Neural cell (in vitro differentiated cells): ENCODE results near the gene PDLIM3.

Source experiments
- EP300 ChIP-seq: fragments of 450-650 bp; conservative IDR thresholded peaks from 2 replicates; pipeline ENCODE4 v1.6.1; 2014; ENCODE audit warnings: antibody characterized with exemption, mild to moderate bottlenecking, moderate library complexity; ENCODE audit not compliant: poor library complexity, severe bottlenecking
- EZH2 ChIP-seq: fragments of 200-600, 300-800 bp; shearing (Covaris generic), sonication (generic); IDR thresholded peaks from 2 replicates; pipeline ENCODE4 v1.6.1; 2014; ENCODE audit warnings: antibody characterized with exemption, low read length, borderline replicate concordance, mild to moderate bottlenecking; ENCODE audit not compliant: insufficient read depth, poor library complexity, severe bottlenecking
- MXI1 ChIP-seq: fragments of 450-650 bp; conservative IDR thresholded peaks from 2 replicates; pipeline ENCODE4 v1.6.1; 2014; ENCODE audit warnings: antibody characterized with exemption, mild to moderate bottlenecking; ENCODE audit not compliant: poor library complexity, severe bottlenecking
- POLR2AphosphoS5 ChIP-seq: IDR thresholded peaks from 2 replicates; pipeline ENCODE4 v1.6.1; 2012
- SMC3 ChIP-seq: fragments of 450-650 bp; conservative IDR thresholded peaks from 2 replicates; pipeline ENCODE4 v1.6.1; 2014; ENCODE audit warnings: antibody characterized with exemption, mild to moderate bottlenecking, moderate library complexity; ENCODE audit not compliant: poor library complexity
- TAF1 ChIP-seq: IDR thresholded peaks from 2 replicates; pipeline ENCODE4 v1.6.1; 2012; ENCODE audit warnings: low read depth
- TF ChIP-seq, protein P1 (sequence below): fragments of 450-650 bp; IDR thresholded peaks from 2 replicates; pipeline ENCODE4 v1.5.1; 2014; ENCODE audit warnings: antibody characterized with exemption, mild to moderate bottlenecking, moderate library complexity; ENCODE audit not compliant: poor library complexity, severe bottlenecking
- TF ChIP-seq, protein P2 (sequence below): IDR thresholded peaks from 2 replicates; pipeline ENCODE4 v1.6.1; 2012; ENCODE audit warnings: borderline replicate concordance

DNA sequence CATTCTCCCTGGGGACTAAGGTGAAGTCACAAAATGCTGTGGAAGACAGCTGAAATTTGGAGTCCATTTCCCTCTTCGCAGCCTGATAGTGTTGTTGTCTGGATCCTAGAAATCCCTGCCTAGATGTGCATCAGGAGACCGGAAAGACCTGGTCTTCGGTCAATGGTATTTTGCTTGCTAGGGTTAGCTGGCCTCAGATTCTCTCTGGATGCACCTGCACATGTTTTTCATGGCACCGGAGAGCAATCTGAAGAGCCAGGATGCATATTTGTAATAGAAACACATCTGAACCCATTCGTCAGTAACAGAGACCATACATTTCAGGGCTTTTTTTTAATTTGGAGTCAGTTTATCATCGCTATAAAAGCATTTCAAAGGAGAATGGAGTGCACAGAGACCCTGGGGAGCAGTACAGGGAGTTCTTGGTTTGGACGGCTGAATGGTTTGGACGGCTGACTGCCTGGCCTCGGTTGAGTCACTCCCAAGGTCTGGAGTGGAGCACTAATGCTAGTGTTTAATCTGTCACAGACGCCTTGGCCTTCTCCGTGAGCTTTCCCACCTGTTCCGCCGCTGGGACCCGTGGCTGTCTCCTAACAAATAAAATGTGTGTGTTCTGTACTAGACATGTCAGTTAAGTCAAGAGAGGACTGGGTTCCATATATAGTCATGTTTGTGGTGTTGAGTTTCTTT is 7.5 kb upstream of the PDLIM3 start:
- TF ChIP-seq, protein P1, sequence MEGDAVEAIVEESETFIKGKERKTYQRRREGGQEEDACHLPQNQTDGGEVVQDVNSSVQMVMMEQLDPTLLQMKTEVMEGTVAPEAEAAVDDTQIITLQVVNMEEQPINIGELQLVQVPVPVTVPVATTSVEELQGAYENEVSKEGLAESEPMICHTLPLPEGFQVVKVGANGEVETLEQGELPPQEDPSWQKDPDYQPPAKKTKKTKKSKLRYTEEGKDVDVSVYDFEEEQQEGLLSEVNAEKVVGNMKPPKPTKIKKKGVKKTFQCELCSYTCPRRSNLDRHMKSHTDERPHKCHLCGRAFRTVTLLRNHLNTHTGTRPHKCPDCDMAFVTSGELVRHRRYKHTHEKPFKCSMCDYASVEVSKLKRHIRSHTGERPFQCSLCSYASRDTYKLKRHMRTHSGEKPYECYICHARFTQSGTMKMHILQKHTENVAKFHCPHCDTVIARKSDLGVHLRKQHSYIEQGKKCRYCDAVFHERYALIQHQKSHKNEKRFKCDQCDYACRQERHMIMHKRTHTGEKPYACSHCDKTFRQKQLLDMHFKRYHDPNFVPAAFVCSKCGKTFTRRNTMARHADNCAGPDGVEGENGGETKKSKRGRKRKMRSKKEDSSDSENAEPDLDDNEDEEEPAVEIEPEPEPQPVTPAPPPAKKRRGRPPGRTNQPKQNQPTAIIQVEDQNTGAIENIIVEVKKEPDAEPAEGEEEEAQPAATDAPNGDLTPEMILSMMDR = no peak
- TF ChIP-seq EP300 (no peak), POLR2AphosphoS5 (no peak), TAF1 (no peak), SMC3 (no peak), EZH2 (no peak), MXI1 (no peak)
- TF ChIP-seq, protein P2, sequence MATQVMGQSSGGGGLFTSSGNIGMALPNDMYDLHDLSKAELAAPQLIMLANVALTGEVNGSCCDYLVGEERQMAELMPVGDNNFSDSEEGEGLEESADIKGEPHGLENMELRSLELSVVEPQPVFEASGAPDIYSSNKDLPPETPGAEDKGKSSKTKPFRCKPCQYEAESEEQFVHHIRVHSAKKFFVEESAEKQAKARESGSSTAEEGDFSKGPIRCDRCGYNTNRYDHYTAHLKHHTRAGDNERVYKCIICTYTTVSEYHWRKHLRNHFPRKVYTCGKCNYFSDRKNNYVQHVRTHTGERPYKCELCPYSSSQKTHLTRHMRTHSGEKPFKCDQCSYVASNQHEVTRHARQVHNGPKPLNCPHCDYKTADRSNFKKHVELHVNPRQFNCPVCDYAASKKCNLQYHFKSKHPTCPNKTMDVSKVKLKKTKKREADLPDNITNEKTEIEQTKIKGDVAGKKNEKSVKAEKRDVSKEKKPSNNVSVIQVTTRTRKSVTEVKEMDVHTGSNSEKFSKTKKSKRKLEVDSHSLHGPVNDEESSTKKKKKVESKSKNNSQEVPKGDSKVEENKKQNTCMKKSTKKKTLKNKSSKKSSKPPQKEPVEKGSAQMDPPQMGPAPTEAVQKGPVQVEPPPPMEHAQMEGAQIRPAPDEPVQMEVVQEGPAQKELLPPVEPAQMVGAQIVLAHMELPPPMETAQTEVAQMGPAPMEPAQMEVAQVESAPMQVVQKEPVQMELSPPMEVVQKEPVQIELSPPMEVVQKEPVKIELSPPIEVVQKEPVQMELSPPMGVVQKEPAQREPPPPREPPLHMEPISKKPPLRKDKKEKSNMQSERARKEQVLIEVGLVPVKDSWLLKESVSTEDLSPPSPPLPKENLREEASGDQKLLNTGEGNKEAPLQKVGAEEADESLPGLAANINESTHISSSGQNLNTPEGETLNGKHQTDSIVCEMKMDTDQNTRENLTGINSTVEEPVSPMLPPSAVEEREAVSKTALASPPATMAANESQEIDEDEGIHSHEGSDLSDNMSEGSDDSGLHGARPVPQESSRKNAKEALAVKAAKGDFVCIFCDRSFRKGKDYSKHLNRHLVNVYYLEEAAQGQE = no peak
